ENCODE results near the gene RAB40B. TPM values are rescaled to one million over a fixed set of nuclear protein-coding genes. Genes with fewer than 3 reads are reported as not detected.

The RAB40B gene
- polyA plus RNA-seq, 1 of the 3 experiments (the other 2 are of a cell fraction): 20.7 TPM

DNA sequence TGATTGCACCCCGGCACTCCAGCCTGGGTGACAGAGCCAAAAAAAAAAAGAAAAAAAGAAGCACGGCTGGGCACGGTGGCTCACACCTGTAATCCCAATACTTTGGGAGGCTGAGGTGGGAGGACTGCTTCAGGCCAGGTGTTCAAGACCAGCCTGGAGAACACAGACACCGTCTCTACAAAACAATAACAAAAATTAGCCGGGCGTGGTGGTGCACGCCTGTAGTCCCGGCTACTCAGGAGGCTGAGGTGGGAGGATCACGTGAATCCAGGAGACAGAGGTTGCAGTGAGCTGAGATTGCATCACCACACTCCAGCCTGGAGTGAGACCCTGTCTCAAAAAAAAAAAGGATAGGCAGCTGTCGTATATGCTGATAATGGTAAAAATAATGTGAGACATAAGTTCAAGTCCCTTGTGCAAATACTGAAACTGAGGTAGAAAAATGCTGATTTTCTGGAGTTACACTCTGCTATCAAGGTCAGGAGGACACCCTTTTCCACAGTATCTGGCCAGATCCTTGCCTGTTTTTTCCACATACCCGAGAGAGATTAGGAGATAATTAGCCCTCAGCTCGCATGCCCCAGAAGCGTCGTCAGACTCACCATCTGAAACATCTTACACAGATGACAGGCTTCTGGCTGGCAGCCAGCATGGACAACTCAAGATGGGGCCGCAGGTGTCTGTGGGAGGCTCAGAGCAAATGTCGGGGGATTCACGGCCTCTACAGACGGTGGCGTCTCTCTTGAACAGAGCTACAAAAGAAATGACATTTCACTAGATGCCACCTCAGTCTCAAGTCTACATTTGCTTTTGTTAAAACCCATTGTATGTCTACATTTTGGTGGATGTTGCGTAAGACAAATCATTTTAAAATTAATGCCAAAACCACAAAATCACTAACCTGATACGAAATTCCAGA is 87.1 kb downstream of the RAB40B start:
- Histone ChIP-seq H3K79me2 (ENCODE audit: insufficient read depth) (peaks cover 4% of the 10 kb centered on the region; the same call in 1 of the 2 replicates), H3K27me3 (ENCODE audit: insufficient read depth) (no peaks in the 10 kb centered on the region), H3F3A (replicated peaks; ENCODE audit: insufficient read depth) (peaks cover 27% of the 10 kb centered on the region), H3K4me2 (no peak overlapping the region), H2AFZ (ENCODE audit: low read depth) (no peak overlapping the region), H3K9me3 (no peaks in the 10 kb centered on the region), H3K4me1 (ENCODE audit: control insufficient read depth in 1 of 2, insufficient read depth in 2 of 2, low read depth in 1 of 2, low read length in 1 of 2) (peaks cover 0 to 16% of the 10 kb centered on the region in 2 experiments; a peak in 2 of 4 replicates), H3K27ac (ENCODE audit: low read depth in 2 of 2, low read length in 1 of 2) (peak overlapping the region in 1 of 2 experiments; percentile 72; a peak in 2 of 4 replicates), H4K20me1 (ENCODE audit: insufficient read depth) (no peaks in the 10 kb centered on the region), H3K4me3 (ENCODE audit: low read depth in 2 of 2, low read length in 1 of 2) (no peak overlapping the region), H3K9me2 (no peaks in the 10 kb centered on the region), H3K36me3 (replicated peaks in 1 of 2; ENCODE audit: control insufficient read depth in 1 of 2, insufficient read depth in 2 of 2, low read length in 1 of 2) (peaks cover 37 to 49% of the 10 kb centered on the region in 2 experiments), H3K9ac (no peak overlapping the region)
- peak; percentile 89 for DNase-seq
- TF ChIP-seq JUND (IDR thresholded peaks at IDR 0.05): peak; percentile 45; the same call in 1 of the 2 replicates
- TF ChIP-seq, protein P1, sequence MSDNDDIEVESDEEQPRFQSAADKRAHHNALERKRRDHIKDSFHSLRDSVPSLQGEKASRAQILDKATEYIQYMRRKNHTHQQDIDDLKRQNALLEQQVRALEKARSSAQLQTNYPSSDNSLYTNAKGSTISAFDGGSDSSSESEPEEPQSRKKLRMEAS (IDR thresholded peaks at IDR 0.05; ENCODE audit: low read depth): no peak; the same call in 1 of the 2 replicates
- peak; percentile 91 for TF ChIP-seq CHD2 (IDR thresholded peaks at IDR 0.05; ENCODE audit: low read length, partially characterized antibody)
- TF ChIP-seq, protein P2, sequence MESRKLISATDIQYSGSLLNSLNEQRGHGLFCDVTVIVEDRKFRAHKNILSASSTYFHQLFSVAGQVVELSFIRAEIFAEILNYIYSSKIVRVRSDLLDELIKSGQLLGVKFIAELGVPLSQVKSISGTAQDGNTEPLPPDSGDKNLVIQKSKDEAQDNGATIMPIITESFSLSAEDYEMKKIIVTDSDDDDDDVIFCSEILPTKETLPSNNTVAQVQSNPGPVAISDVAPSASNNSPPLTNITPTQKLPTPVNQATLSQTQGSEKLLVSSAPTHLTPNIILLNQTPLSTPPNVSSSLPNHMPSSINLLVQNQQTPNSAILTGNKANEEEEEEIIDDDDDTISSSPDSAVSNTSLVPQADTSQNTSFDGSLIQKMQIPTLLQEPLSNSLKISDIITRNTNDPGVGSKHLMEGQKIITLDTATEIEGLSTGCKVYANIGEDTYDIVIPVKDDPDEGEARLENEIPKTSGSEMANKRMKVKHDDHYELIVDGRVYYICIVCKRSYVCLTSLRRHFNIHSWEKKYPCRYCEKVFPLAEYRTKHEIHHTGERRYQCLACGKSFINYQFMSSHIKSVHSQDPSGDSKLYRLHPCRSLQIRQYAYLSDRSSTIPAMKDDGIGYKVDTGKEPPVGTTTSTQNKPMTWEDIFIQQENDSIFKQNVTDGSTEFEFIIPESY (IDR thresholded peaks at IDR 0.05; ENCODE audit: borderline replicate concordance, low read depth): no peak
- peak; percentile 60; the same call in 1 of the 2 replicates for TF ChIP-seq RFX5 (IDR thresholded peaks at IDR 0.05; ENCODE audit: low read length)
- TF ChIP-seq GATA2 (CRISPR knock-in tag; IDR thresholded peaks at IDR 0.05): peak; percentile 95
- 0 out of 2 replicates have a peak, but pooled peaks have one; percentile 15 for TF ChIP-seq SMC3 (IDR thresholded peaks at IDR 0.05; ENCODE audit: low read depth, low read length)
- 0 out of 2 replicates have a peak, but pooled peaks have one; percentile 23 for TF ChIP-seq TEAD4 (IDR thresholded peaks at IDR 0.05; ENCODE audit: borderline replicate concordance, insufficient read depth)
- TF ChIP-seq EP300 (IDR thresholded peaks at IDR 0.05; ENCODE audit: borderline replicate concordance in 1 of 2, low read depth in 1 of 2, low read length in 1 of 2): peak in 1 of 2 experiments; percentile 83; a peak in 2 of 4 replicates
- TF ChIP-seq NFIC (IDR thresholded peaks at IDR 0.05; ENCODE audit: borderline replicate concordance): peak; percentile 90
- peak; percentile 86 for TF ChIP-seq TCF12 (IDR thresholded peaks at IDR 0.05)
- peak; percentile 82 for TF ChIP-seq RCOR1 (IDR thresholded peaks at IDR 0.05; ENCODE audit: low read length)
- TF ChIP-seq, protein P3, sequence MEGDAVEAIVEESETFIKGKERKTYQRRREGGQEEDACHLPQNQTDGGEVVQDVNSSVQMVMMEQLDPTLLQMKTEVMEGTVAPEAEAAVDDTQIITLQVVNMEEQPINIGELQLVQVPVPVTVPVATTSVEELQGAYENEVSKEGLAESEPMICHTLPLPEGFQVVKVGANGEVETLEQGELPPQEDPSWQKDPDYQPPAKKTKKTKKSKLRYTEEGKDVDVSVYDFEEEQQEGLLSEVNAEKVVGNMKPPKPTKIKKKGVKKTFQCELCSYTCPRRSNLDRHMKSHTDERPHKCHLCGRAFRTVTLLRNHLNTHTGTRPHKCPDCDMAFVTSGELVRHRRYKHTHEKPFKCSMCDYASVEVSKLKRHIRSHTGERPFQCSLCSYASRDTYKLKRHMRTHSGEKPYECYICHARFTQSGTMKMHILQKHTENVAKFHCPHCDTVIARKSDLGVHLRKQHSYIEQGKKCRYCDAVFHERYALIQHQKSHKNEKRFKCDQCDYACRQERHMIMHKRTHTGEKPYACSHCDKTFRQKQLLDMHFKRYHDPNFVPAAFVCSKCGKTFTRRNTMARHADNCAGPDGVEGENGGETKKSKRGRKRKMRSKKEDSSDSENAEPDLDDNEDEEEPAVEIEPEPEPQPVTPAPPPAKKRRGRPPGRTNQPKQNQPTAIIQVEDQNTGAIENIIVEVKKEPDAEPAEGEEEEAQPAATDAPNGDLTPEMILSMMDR (IDR thresholded peaks at IDR 0.05): no peak
- TF ChIP-seq, protein P4, sequence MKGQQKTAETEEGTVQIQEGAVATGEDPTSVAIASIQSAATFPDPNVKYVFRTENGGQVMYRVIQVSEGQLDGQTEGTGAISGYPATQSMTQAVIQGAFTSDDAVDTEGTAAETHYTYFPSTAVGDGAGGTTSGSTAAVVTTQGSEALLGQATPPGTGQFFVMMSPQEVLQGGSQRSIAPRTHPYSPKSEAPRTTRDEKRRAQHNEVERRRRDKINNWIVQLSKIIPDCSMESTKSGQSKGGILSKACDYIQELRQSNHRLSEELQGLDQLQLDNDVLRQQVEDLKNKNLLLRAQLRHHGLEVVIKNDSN (IDR thresholded peaks at IDR 0.05; ENCODE audit: borderline replicate concordance, low read depth): no peak
- 0 out of 2 replicates have a peak, but pooled peaks have one; percentile 7 for TF ChIP-seq FOSL2 (IDR thresholded peaks at IDR 0.05; ENCODE audit: borderline replicate concordance, low read depth)
- TF ChIP-seq MXI1 (IDR thresholded peaks at IDR 0.05; ENCODE audit: low read depth, low read length): peak; percentile 86
- TF ChIP-seq, protein P5, sequence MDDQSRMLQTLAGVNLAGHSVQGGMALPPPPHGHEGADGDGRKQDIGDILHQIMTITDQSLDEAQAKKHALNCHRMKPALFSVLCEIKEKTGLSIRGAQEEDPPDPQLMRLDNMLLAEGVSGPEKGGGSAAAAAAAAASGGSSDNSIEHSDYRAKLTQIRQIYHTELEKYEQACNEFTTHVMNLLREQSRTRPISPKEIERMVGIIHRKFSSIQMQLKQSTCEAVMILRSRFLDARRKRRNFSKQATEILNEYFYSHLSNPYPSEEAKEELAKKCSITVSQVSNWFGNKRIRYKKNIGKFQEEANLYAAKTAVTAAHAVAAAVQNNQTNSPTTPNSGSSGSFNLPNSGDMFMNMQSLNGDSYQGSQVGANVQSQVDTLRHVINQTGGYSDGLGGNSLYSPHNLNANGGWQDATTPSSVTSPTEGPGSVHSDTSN (IDR thresholded peaks at IDR 0.05): peak; percentile 86
- TF ChIP-seq POLR2AphosphoS5 (IDR thresholded peaks at IDR 0.05; ENCODE audit: low read depth, low read length): peak; percentile 60; the same call in 1 of the 2 replicates
- POLR2A ChIA-PET: no interaction called here
- 54% methylated on average over 21 of the region's 21 CpGs for WGBS (ENCODE audit: low lambda C conversion rate)
- CTCF ChIA-PET: interaction anchor here (0.7 to 1.6 kb wide), 4 partner anchors 10 to 375 kb away, joined by 3 to 4 read pairs (median 3); no protein-coding TSS in a partner anchor
